Adrenal gland (tissue), 12 donors: ENCODE data around the gene ANXA2R. TPM values are rescaled to one million over a fixed set of nuclear protein-coding genes. Genes with fewer than 3 reads are reported as not detected.
"Not testable (repeated sequence)": the region's sequence is repeated elsewhere in the genome, so short reads cannot be mapped to it uniquely, and the experiment has no call there.

Experiments
- DNase-seq, 7 donors: peaks; one replicate each; pipeline ENCODE4 v3.0.0-alpha.2; 2019 to 2020
- H3K27ac ChIP-seq, 5 donors: fragments of 200-600 bp; sonication (generic) in 4 of 5; 1 replicate in 3 of 5; 2 replicates in 2 of 5; pipeline versions ENCODE4 v1.5.1 to v1.8.0; 2016 to 2020; ENCODE audit warnings: mild to moderate bottlenecking in 1 of 5
- H3K27me3 ChIP-seq: fragments of 200-600 bp; 2 replicates; pipeline ENCODE4 v1.8.0; 2021
- H3K36me3 ChIP-seq, 2 donors: fragments of 200-600 bp; replicated peaks in 1 of 2; 1 replicate in 1 of 2; 2 replicates in 1 of 2; pipeline versions ENCODE4 v1.5.1 to v1.8.0; 2018 to 2022
- H3K4me1 ChIP-seq, 2 donors: fragments of 200-600 bp; replicated peaks in 1 of 2; 1 replicate in 1 of 2; 2 replicates in 1 of 2; pipeline versions ENCODE4 v1.5.1 to v1.8.0; 2018 to 2021
- H3K4me3 ChIP-seq, 4 donors: fragments of 200-600 bp; sonication (generic) in 3 of 4; one replicate each; pipeline ENCODE4 v1.5.1; 2016 to 2018
- H3K9me3 ChIP-seq, 3 donors: fragments of 200-600 bp; sonication (generic) in 1 of 3; replicated peaks in 1 of 3; 1 replicate in 2 of 3; 2 replicates in 1 of 3; pipeline versions ENCODE4 v1.5.1 to v1.8.0; 2016 to 2021
- CTCF ChIP-seq, 6 experiments: fragments of 450-650 bp in 4 of 6; fragments of 200-600 bp in 2 of 6; sonication (generic) in 1 of 6; IDR thresholded peaks; 1 replicate in 5 of 6; 2 replicates in 1 of 6; pipeline versions ENCODE4 v1.5.1 to v1.8.0; 2016 to 2021; ENCODE audit warnings: antibody characterized with exemption in 6 of 6, mild to moderate bottlenecking in 2 of 6, moderate library complexity in 1 of 6
- POLR2A ChIP-seq, 2 donors: fragments of 450-650 bp; IDR thresholded peaks; one replicate each; pipeline ENCODE4 v1.6.1; 2017; ENCODE audit warnings: antibody characterized with exemption in 2 of 2, mild to moderate bottlenecking in 2 of 2, moderate library complexity in 1 of 2
- WGBS, 4 donors: extraction: QIAGEN DNeasy Blood & Tissue Kit in 2 of 4; methylation state at CpG; one replicate each; pipeline versions ENCODE4 v1.1.5 to v1.1.7; 2013 to 2017; 5-methylcytosine and 5-hydroxymethylcytosine counted together
- intact Hi-C, 2 donors: fragments of 100-400 bp; cut with DNase I; formaldehyde crosslinking; loops; one replicate each; pipeline versions ENCODE4 v1.14.1 to v1.15.0; 2022 to 2023
- polyA plus RNA-seq, 3 donors: library from polyadenylated mRNA; stranded (reverse); fragments of 200-250 nt in 2 of 3; fragments of 350-450 nt in 1 of 3; fragmentation: Illumina TruSeq in 1 of 3; extraction: RNeasy Lipid Tissue Mini Kit (QIAGEN cat#74804) in 1 of 3; gene quantifications; one replicate each; pipeline ENCODE4 v1.2.3, GENCODE V29; 2013 to 2014
- total RNA-seq, 9 donors: library from RNA; depleted of rRNA in 4 of 9; stranded (reverse); fragments of >200 nt in 4 of 9; fragments of 120-200 nt in 1 of 9; fragmentation: NEBNext Ultra II Directional in 1 of 9; extraction: Animal tissue kit (Norgen Biotek cat#: 25700) in 1 of 9; gene quantifications; one replicate each; pipeline versions ENCODE4 v1.1.0 to v1.2.4, GENCODE V29; 2013 to 2023
- donor health status: healthy with polysubstance abuse.
- donor health status: Bipolar disorder and iron deficiency.
- donor health status: DM: yes; HTN: yes; CAD: no.
- donor health status: DM: no; HTN: no; CAD: no.
- donor health status: DM: no; HTN: no; CAD: no.
- donor health status: DM: yes; HTN: yes; CAD: no.

Gene ANXA2R
- total and polyA plus RNA-seq, 12 donors: 0.30 to 5.2 (median 2.8) TPM

- 71 to 88% (median 82%) methylated on average over 7 of the region's 7 CpGs for WGBS, 4 donors
- no peak for DNase-seq
- H3K27me3 ChIP-seq: no peaks in the 10 kb centered on the region
- no peak overlapping the region for H3K27ac ChIP-seq
- no peaks in the 10 kb centered on the region for H3K9me3 ChIP-seq
- intact Hi-C loops: no loop called here
- TF ChIP-seq CTCF (IDR thresholded peaks at IDR 0.05) (no peak), POLR2A (IDR thresholded peaks at IDR 0.05) (no peak)
- no peaks in the 10 kb centered on the region for H3K36me3 ChIP-seq
- H3K4me1 ChIP-seq: no peaks in the 10 kb centered on the region
- H3K4me3 ChIP-seq: no peak overlapping the region
These were observed 12.9 kb downstream of the ANXA2R start for GRCh38 chr5:43027054-43027785.

- H3K27me3 ChIP-seq, H3K36me3 ChIP-seq, DNase-seq, H3K27ac ChIP-seq, H3K4me1 ChIP-seq, intact Hi-C loops, H3K4me3 ChIP-seq, H3K9me3 ChIP-seq: not testable (repeated sequence)
- WGBS, 4 donors: 69 to 74% (median 73%) methylated on average over 25 of the region's 25 CpGs
These were observed 14.8 kb downstream of the ANXA2R start for GRCh38 chr5:43025184-43025950.

GRCh38 chr5:43024217-43024616 is 15.9 kb downstream of the ANXA2R start:
- intact Hi-C loops: no loop called here
- no peak overlapping the region for H3K4me3 ChIP-seq
- no peak overlapping the region for H3K27ac ChIP-seq
- no peak for DNase-seq
- H3K27me3 ChIP-seq: no peaks in the 10 kb centered on the region
- TF ChIP-seq CTCF (IDR thresholded peaks at IDR 0.05) (no peak), POLR2A (IDR thresholded peaks at IDR 0.05) (no peak)
- 72 to 89% (median 80%) methylated on average over 6 of the region's 6 CpGs for WGBS, 4 donors
- no peaks in the 10 kb centered on the region for H3K36me3 ChIP-seq
- H3K9me3 ChIP-seq: no peaks in the 10 kb centered on the region
- peaks cover 0 to under 1% of the 10 kb centered on the region in 2 donors for H3K4me1 ChIP-seq

GRCh38 chr5:43021151-43021550 is 19.0 kb downstream of the ANXA2R start:
- 92 to 96% (median 94%) methylated on average over 2 of the region's 2 CpGs for WGBS, 4 donors
- Histone ChIP-seq H3K4me3 (no peak overlapping the region), H3K27ac (no peak overlapping the region), H3K36me3 (no peaks in the 10 kb centered on the region), H3K9me3 (no peaks in the 10 kb centered on the region), H3K4me1 (peaks cover 0 to 4% of the 10 kb centered on the region in 2 donors), H3K27me3 (no peaks in the 10 kb centered on the region)
- intact Hi-C loops: no loop called here
- DNase-seq: no peak
- TF ChIP-seq CTCF (IDR thresholded peaks at IDR 0.05) (no peak), POLR2A (IDR thresholded peaks at IDR 0.05) (no peak)
